IMR-90 (cell line): ENCODE measurements around the gene DAZL. TPM values are rescaled to one million over a fixed set of nuclear protein-coding genes. Genes with fewer than 3 reads are reported as not detected.

Experiments used
- ATAC-seq: fragments of 200-7000 bp; cut with Tn5 transposase; 2 replicates; pipeline ENCODE4 v1.9.1; 2020; ENCODE audit warnings: low read depth, mild to moderate bottlenecking, moderate library complexity
- BruUV-seq: library from RNA; stranded (reverse); fragments of 400-500 nt; replicated peaks from 2 replicates; lab custom pipeline; 2021; lab: Mats Ljungman, UMichigan
- CTCF ChIA-PET: fragments of 300-600 bp; formaldehyde crosslinking; extraction: SDS; loops from one replicate; lab custom pipeline; 2021; ENCODE audit warnings: antibody characterized with exemption; lab: Yijun Ruan, JAX
- POLR2A ChIA-PET: fragments of 300-600 bp; sonication (Branson Sonifier 250); formaldehyde crosslinking; loops from one replicate; lab custom pipeline; 2022; ENCODE audit warnings: antibody characterized with exemption; ENCODE audit not compliant: unreplicated experiment; lab: Charles Lee
- DNase-seq: peaks from one replicate; pipeline ENCODE4 v3.0.0; 2013
- H2AFZ ChIP-seq: replicated peaks from 2 replicates; pipeline ENCODE3; 2013; ENCODE audit warnings: low read length, mild to moderate bottlenecking; ENCODE audit not compliant: poor library complexity
- H2AK5ac ChIP-seq: 2 replicates; pipeline ENCODE4 v1.6.1; 2013; ENCODE audit warnings: low read depth, low read length, inconsistent platforms
- H2AK9ac ChIP-seq: replicated peaks from 2 replicates; pipeline ENCODE3; 2013; ENCODE audit warnings: mild to moderate bottlenecking, low read depth, low read length, moderate library complexity; ENCODE audit not compliant: poor library complexity
- H2BK120ac ChIP-seq: 2 replicates; pipeline ENCODE4 v1.6.1; 2013; ENCODE audit warnings: low read depth, low read length, inconsistent platforms
- H2BK15ac ChIP-seq: 3 replicates; pipeline ENCODE4 v1.6.1; 2013; ENCODE audit warnings: low read depth, low read length, inconsistent platforms
- H2BK20ac ChIP-seq: 2 replicates; pipeline ENCODE4 v1.6.1; 2013; ENCODE audit warnings: low read depth, mild to moderate bottlenecking, inconsistent platforms, low read length, moderate library complexity
- H2BK5ac ChIP-seq: 2 replicates; pipeline ENCODE4 v1.6.1; 2013; ENCODE audit warnings: mild to moderate bottlenecking, low read depth, low read length, inconsistent platforms; ENCODE audit not compliant: poor library complexity, severe bottlenecking
- H3K14ac ChIP-seq: replicated peaks from 2 replicates; pipeline ENCODE4 v1.6.1; 2013; ENCODE audit warnings: low read depth, low read length, inconsistent platforms
- H3K18ac ChIP-seq: 2 replicates; pipeline ENCODE4 v1.6.1; 2013; ENCODE audit warnings: low read depth, low read length, control low read depth
- H3K23ac ChIP-seq: 2 replicates; pipeline ENCODE4 v1.6.1; 2013; ENCODE audit warnings: low read depth, low read length, inconsistent platforms
- H3K27ac ChIP-seq: 2 replicates; pipeline ENCODE4 v1.5.1; 2013; ENCODE audit warnings: mild to moderate bottlenecking, control low read depth, low read length; ENCODE audit not compliant: insufficient read depth
- H3K27me3 ChIP-seq: 2 replicates; pipeline ENCODE4 v1.6.1; 2013; ENCODE audit warnings: low read length; ENCODE audit not compliant: control insufficient read depth, insufficient read depth
- H3K36me3 ChIP-seq: 2 replicates; pipeline ENCODE4 v1.6.1; 2013; ENCODE audit warnings: low read length, mixed read lengths; ENCODE audit not compliant: control insufficient read depth, insufficient read depth
- H3K4ac ChIP-seq: 2 replicates; pipeline ENCODE4 v1.6.1; 2013; ENCODE audit warnings: low read depth, low read length, inconsistent platforms
- H3K4me1 ChIP-seq: 2 replicates; pipeline ENCODE4 v1.6.1; 2013; ENCODE audit warnings: low read length, mixed read lengths; ENCODE audit not compliant: control insufficient read depth, insufficient read depth
- H3K4me2 ChIP-seq: 2 replicates; pipeline ENCODE4 v1.6.1; 2013; ENCODE audit warnings: low read depth, mild to moderate bottlenecking, control low read depth, low read length, moderate library complexity
- H3K4me3 ChIP-seq: 2 replicates; pipeline ENCODE4 v1.5.1; 2013; ENCODE audit warnings: low read depth, mild to moderate bottlenecking, control low read depth, low read length, moderate library complexity; ENCODE audit not compliant: insufficient read depth
- H3K56ac ChIP-seq: 2 replicates; pipeline ENCODE4 v1.6.1; 2013; ENCODE audit warnings: low read length, inconsistent platforms; ENCODE audit not compliant: insufficient read depth; ENCODE audit errors: extremely low read depth
- H3K79me1 ChIP-seq, 2 experiments: 2 replicates each; pipeline ENCODE4 v1.6.1; 2013; ENCODE audit warnings: low read length in 2 of 2, inconsistent platforms in 1 of 2, low read depth in 1 of 2
- H3K9ac ChIP-seq: 2 replicates; pipeline ENCODE4 v1.6.1; 2013; ENCODE audit warnings: low read depth, low read length, control low read depth
- H3K9me1 ChIP-seq: 2 replicates; pipeline ENCODE4 v1.6.1; 2013; ENCODE audit warnings: low read length, inconsistent platforms; ENCODE audit not compliant: insufficient read depth
- H3K9me3 ChIP-seq: 2 replicates; pipeline ENCODE4 v1.6.1; 2013; ENCODE audit warnings: low read length; ENCODE audit not compliant: control insufficient read depth, insufficient read depth
- H4K20me1 ChIP-seq: 2 replicates; pipeline ENCODE4 v1.6.1; 2013; ENCODE audit warnings: low read length, inconsistent platforms; ENCODE audit not compliant: insufficient read depth
- H4K5ac ChIP-seq: 2 replicates; pipeline ENCODE4 v1.6.1; 2013; ENCODE audit warnings: mild to moderate bottlenecking, low read depth, low read length, control low read depth
- H4K8ac ChIP-seq, 2 experiments: 2 replicates each; pipeline ENCODE4 v1.6.1; 2013; ENCODE audit warnings: low read depth in 2 of 2, low read length in 2 of 2, control low read depth in 1 of 2, inconsistent platforms in 1 of 2
- H4K91ac ChIP-seq: 2 replicates; pipeline ENCODE4 v1.6.1; 2013; ENCODE audit warnings: low read depth, low read length, inconsistent platforms; ENCODE audit not compliant: insufficient read depth
- CEBPB ChIP-seq: IDR thresholded peaks from 2 replicates; pipeline ENCODE4 v1.6.1; 2012; ENCODE audit warnings: low read depth, low read length, improper control_type of control experiment
- ELK1 ChIP-seq: fragments of 150-350 bp; IDR thresholded peaks from 2 replicates; pipeline ENCODE4 v1.6.1; 2016; ENCODE audit warnings: low read depth, mild to moderate bottlenecking, low read length, moderate library complexity, borderline replicate concordance
- FOS ChIP-seq: fragments of 150-350 bp; IDR thresholded peaks from 2 replicates; pipeline ENCODE4 v1.6.1; 2016; ENCODE audit warnings: low read depth, low read length
- MXI1 ChIP-seq: IDR thresholded peaks from 2 replicates; pipeline ENCODE4 v1.6.1; 2012; ENCODE audit warnings: low read depth, mild to moderate bottlenecking, low read length, moderate library complexity, borderline replicate concordance
- NFE2L2 ChIP-seq: fragments of 150-350 bp; IDR thresholded peaks from 2 replicates; pipeline ENCODE4 v1.6.1; 2016; ENCODE audit warnings: low read depth, mild to moderate bottlenecking, low read length
- POLR2A ChIP-seq: IDR thresholded peaks from 2 replicates; pipeline ENCODE4 v1.6.1; 2012; ENCODE audit warnings: mild to moderate bottlenecking, low read depth, low read length
- RAD21 ChIP-seq: IDR thresholded peaks from 2 replicates; pipeline ENCODE4 v1.6.1; 2012; ENCODE audit warnings: low read length, improper control_type of control experiment
- RFX5 ChIP-seq: IDR thresholded peaks from 2 replicates; pipeline ENCODE4 v1.8.0; 2012; ENCODE audit warnings: low read depth, mild to moderate bottlenecking, low read length, moderate library complexity
- SMC3 ChIP-seq: fragments of 150-350 bp; IDR thresholded peaks from 2 replicates; pipeline ENCODE4 v1.6.1; 2016; ENCODE audit warnings: low read depth, mild to moderate bottlenecking, antibody characterized with exemption, low read length, moderate library complexity
- USF2 ChIP-seq: fragments of 150-350 bp; IDR thresholded peaks from 2 replicates; pipeline ENCODE4 v1.6.1; 2017; ENCODE audit warnings: mild to moderate bottlenecking, antibody characterized with exemption, low read length, low read depth
- WGBS, 2 experiments: methylation state at CpG; one replicate each; pipeline versions ENCODE4 v1.1.5 to v1.1.7; 2013; ENCODE audit warnings: missing lambda C conversion rate in 2 of 2; ENCODE audit not compliant: insufficient read length in 1 of 2; ENCODE audit errors: extremely low coverage in 2 of 2; 5-methylcytosine and 5-hydroxymethylcytosine counted together
- dilution Hi-C: fragments of 300-500 bp; cut with HindIII; formaldehyde crosslinking; loops from one replicate; pipeline ENCODE4 v1.14.3; 2018; ENCODE audit warnings: low sequenced_read_pairs; ENCODE audit not compliant: unreplicated experiment
- in situ Hi-C: fragments of 300-500 bp; cut with MboI; formaldehyde crosslinking; loops from 3 replicates; pipeline ENCODE4 v1.14.3; 2019; ENCODE audit warnings: low sequenced_read_pairs, inconsistent platforms, mixed read lengths
- intact Hi-C: fragments of 100-400 bp; cut with micrococcal nuclease; formaldehyde crosslinking; loops from 2 replicates; pipeline ENCODE4 v1.10.0; 2022
- polyA plus RNA-seq, 3 experiments: library from polyadenylated mRNA; depleted of rRNA; stranded (reverse); fragments of >200 nt; gene quantifications; 2 replicates each; pipeline ENCODE4 v1.2.3, GENCODE V29; 2012; ENCODE audit warnings: low replicate concordance in 1 of 3
- total RNA-seq: library from RNA; depleted of rRNA; stranded (reverse); fragments of >200 nt; gene quantifications from 2 replicates; pipeline ENCODE4 v1.2.3, GENCODE V29; 2012

Gene DAZL
- total and polyA plus RNA-seq, 2 of the 4 experiments (the other 2 are of a cell fraction): not detected

GRCh38 chr3:16653712-16654111 is 48.5 kb upstream of the DAZL start:
- DNase-seq (no peak), ATAC-seq (no peak)
- Histone ChIP-seq H3K9me1 (no peaks in the 10 kb centered on the region), H2BK5ac (no peak overlapping the region), H3K18ac (no peak overlapping the region), H2AK5ac (no peak overlapping the region), H3K27ac (no peak overlapping the region), H3K27me3 (0 out of 2 replicates have a peak, but pooled peaks cover 1% of the 10 kb centered on the region), H3K4me1 (no peaks in the 10 kb centered on the region), H3K4ac (no peak overlapping the region), H2AK9ac (no peak overlapping the region), H3K36me3 (no peaks in the 10 kb centered on the region), H2BK15ac (no peak overlapping the region), H3K23ac (no peak overlapping the region), H2BK120ac (no peak overlapping the region), H4K5ac (no peak overlapping the region), H3K9ac (no peak overlapping the region), H3K4me3 (no peak overlapping the region), H4K8ac (no peak overlapping the region), H2BK20ac (no peak overlapping the region), H3K56ac (no peak overlapping the region), H2AFZ (no peak overlapping the region), H3K79me1 (no peaks in the 10 kb centered on the region), H3K9me3 (no peaks in the 10 kb centered on the region), H3K14ac (no peak overlapping the region), H3K4me2 (no peak overlapping the region), H4K20me1 (no peaks in the 10 kb centered on the region), H4K91ac (no peak overlapping the region)
- in situ Hi-C loops: no loop called here
- dilution Hi-C loops: no loop called here
- BruUV-seq: no TSS peak
- ChIA-PET POLR2A (interaction anchor here (0.6 kb wide), 1 partner anchor 1240 kb away, joined by 3 read pairs; no protein-coding TSS in a partner anchor), CTCF (no interaction called here)
- intact Hi-C loops: no loop called here
- WGBS, 2 experiments: no CpG with 5 or more reads among the region's 4 CpGs
- TF ChIP-seq MXI1: no peak
- no peak for TF ChIP-seq SMC3
- no peak for TF ChIP-seq RAD21
- no peak for TF ChIP-seq ELK1
- TF ChIP-seq RFX5: no peak
- TF ChIP-seq USF2: no peak
- TF ChIP-seq FOS: no peak
- TF ChIP-seq POLR2A: no peak
- no peak for TF ChIP-seq NFE2L2
- TF ChIP-seq CEBPB: no peak
